OCI-LY3 (cell line): ENCODE data around the gene MAGI1.

Source experiments
- EZH2phosphoT487 ChIP-seq: fragments of 200-600 bp; shearing (Covaris generic); IDR thresholded peaks from 2 replicates; pipeline ENCODE4 v1.6.1; 2018; ENCODE audit warnings: antibody characterized with exemption, mixed run types, low read depth
- TF ChIP-seq, protein P1 (sequence below): fragments of 200-600, 300-600 bp; sonication (generic); IDR thresholded peaks from 2 replicates; pipeline ENCODE4 v1.5.1; 2014; ENCODE audit warnings: antibody characterized with exemption, low read length, low read depth

GRCh38 chr3:65603631-65604030 is 435.1 kb downstream of the MAGI1 start:
- TF ChIP-seq, protein P1, sequence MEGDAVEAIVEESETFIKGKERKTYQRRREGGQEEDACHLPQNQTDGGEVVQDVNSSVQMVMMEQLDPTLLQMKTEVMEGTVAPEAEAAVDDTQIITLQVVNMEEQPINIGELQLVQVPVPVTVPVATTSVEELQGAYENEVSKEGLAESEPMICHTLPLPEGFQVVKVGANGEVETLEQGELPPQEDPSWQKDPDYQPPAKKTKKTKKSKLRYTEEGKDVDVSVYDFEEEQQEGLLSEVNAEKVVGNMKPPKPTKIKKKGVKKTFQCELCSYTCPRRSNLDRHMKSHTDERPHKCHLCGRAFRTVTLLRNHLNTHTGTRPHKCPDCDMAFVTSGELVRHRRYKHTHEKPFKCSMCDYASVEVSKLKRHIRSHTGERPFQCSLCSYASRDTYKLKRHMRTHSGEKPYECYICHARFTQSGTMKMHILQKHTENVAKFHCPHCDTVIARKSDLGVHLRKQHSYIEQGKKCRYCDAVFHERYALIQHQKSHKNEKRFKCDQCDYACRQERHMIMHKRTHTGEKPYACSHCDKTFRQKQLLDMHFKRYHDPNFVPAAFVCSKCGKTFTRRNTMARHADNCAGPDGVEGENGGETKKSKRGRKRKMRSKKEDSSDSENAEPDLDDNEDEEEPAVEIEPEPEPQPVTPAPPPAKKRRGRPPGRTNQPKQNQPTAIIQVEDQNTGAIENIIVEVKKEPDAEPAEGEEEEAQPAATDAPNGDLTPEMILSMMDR: no peak
- TF ChIP-seq EZH2phosphoT487: no peak
